Measurements from ENCODE around the gene ASRGL1.

DNA sequence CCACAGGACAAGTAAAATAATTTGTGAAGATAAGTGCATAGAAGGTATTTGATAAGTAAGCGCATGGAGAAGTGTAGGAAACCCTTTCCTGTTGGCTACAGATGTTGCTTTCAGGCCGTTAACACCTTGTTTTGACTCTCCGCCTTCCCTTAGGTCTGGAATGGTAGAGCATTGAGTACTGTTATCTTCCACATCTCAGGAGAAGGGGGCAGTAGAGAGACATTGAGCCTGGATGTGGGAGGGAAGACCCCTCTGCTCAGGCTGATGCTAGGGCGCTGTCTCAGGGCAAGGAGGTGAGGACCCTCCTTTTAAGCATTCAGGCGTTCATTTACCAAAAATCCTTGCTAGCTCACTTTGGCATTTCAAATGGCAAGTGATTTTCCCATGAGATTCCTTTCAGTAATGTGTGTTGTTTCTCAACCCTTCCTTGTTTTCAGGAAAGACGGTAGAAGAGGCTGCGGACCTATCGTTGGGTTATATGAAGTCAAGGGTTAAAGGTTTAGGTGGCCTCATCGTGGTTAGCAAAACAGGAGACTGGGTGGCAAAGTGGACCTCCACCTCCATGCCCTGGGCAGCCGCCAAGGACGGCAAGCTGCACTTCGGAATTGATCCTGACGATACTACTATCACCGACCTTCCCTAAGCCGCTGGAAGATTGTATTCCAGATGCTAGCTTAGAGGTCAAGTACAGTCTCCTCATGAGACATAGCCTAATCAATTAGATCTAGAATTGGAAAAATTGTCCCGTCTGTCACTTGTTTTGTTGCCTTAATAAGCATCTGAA, 54.6 kb downstream of the ASRGL1 start:
- TF ChIP-seq EZH2 (IDR thresholded peaks at IDR 0.05; ENCODE audit: borderline replicate concordance) = no peak
- TF ChIP-seq, protein P1, sequence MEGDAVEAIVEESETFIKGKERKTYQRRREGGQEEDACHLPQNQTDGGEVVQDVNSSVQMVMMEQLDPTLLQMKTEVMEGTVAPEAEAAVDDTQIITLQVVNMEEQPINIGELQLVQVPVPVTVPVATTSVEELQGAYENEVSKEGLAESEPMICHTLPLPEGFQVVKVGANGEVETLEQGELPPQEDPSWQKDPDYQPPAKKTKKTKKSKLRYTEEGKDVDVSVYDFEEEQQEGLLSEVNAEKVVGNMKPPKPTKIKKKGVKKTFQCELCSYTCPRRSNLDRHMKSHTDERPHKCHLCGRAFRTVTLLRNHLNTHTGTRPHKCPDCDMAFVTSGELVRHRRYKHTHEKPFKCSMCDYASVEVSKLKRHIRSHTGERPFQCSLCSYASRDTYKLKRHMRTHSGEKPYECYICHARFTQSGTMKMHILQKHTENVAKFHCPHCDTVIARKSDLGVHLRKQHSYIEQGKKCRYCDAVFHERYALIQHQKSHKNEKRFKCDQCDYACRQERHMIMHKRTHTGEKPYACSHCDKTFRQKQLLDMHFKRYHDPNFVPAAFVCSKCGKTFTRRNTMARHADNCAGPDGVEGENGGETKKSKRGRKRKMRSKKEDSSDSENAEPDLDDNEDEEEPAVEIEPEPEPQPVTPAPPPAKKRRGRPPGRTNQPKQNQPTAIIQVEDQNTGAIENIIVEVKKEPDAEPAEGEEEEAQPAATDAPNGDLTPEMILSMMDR (IDR thresholded peaks at IDR 0.05; ENCODE audit: poor library complexity) = no peak
